Nucleus accumbens (tissue), 56 donors: ENCODE data around the gene PCSK6.
"Not testable (repeated sequence)": the region's sequence is repeated elsewhere in the genome, so short reads cannot be mapped to it uniquely, and the experiment has no call there.

ENCODE experiments used
- DNase-seq, 56 donors: peaks; one replicate each; lab custom pipeline; 2025; lab: John Stamatoyannopoulos, UW

PCSK6 gene

GRCh38 chr15:101391431-101391830, 98.1 kb downstream of the PCSK6 start:
- DNase-seq = no peak

- no peak for DNase-seq
Measured at GRCh38 chr15:101390462-101390861, 99.0 kb downstream of the PCSK6 start.

- DNase-seq = no peak
Measured at GRCh38 chr15:101390060-101390459, 99.4 kb downstream of the PCSK6 start.

- DNase-seq = no peak
Measured at GRCh38 chr15:101389362-101389761, 100.1 kb downstream of the PCSK6 start.

- no peak for DNase-seq
Measured at GRCh38 chr15:101388046-101388445, 101.5 kb downstream of the PCSK6 start.

GRCh38 chr15:101387574-101387973, 101.9 kb downstream of the PCSK6 start:
- no peak for DNase-seq

GRCh38 chr15:101386967-101387366, 102.5 kb downstream of the PCSK6 start:
- no peak for DNase-seq

- no peak for DNase-seq
Measured at GRCh38 chr15:101386006-101386405, 103.5 kb downstream of the PCSK6 start.

- no peak for DNase-seq
Measured at GRCh38 chr15:101384276-101384675, 105.2 kb downstream of the PCSK6 start.

- no peak for DNase-seq
Measured at GRCh38 chr15:101382544-101382943, 107.0 kb downstream of the PCSK6 start.

- no peak for DNase-seq
Measured at GRCh38 chr15:101381671-101382212, 107.8 kb downstream of the PCSK6 start.

- DNase-seq = no peak
Measured at GRCh38 chr15:101380146-101380545, 109.4 kb downstream of the PCSK6 start.

- no peak for DNase-seq
Measured at GRCh38 chr15:101379647-101380046, 109.9 kb downstream of the PCSK6 start.

GRCh38 chr15:101378879-101379278, 110.6 kb downstream of the PCSK6 start:
- DNase-seq = no peak

GRCh38 chr15:101378171-101378755, 111.2 kb downstream of the PCSK6 start:
- no peak for DNase-seq

GRCh38 chr15:101376615-101377395, 112.7 kb downstream of the PCSK6 start:
- no peak for DNase-seq

- DNase-seq = not testable (repeated sequence)
Measured at GRCh38 chr15:101375006-101375405, 114.5 kb downstream of the PCSK6 start.

GRCh38 chr15:101374326-101374725, 115.2 kb downstream of the PCSK6 start:
- DNase-seq = no peak

GRCh38 chr15:101373577-101373976, 115.9 kb downstream of the PCSK6 start:
- no peak for DNase-seq

GRCh38 chr15:101372960-101373525, 116.5 kb downstream of the PCSK6 start:
- peak in 1 of 56 donors; percentile 3 for DNase-seq

GRCh38 chr15:101372149-101372577, 117.3 kb downstream of the PCSK6 start:
- DNase-seq = no peak

- DNase-seq = no peak
Measured at GRCh38 chr15:101371519-101371918, 118.0 kb downstream of the PCSK6 start.
